ENCODE measurements around the gene TBC1D5. TPM values are rescaled to one million over a fixed set of nuclear protein-coding genes. Genes with fewer than 3 reads are reported as not detected.
A peak's percentile ranks its signal among the peaks of the same experiment; 100 is the strongest.

Gene TBC1D5
- total RNA-seq, 1 donor from 2014 or later, result 75.6 TPM

- Histone ChIP-seq H3K27ac (no peak overlapping the region), H3K36me3 (peaks cover 22% of the 10 kb centered on the region), H3K4me1 (no peaks in the 10 kb centered on the region), H3K27me3 (ENCODE audit: low read depth) (no peaks in the 10 kb centered on the region), H3K4me3 (no peak overlapping the region), H3K9me3 (no peaks in the 10 kb centered on the region)
- DNase-seq (no peak), ATAC-seq (no peak)
- no peak for TF ChIP-seq CTCF (IDR thresholded peaks at IDR 0.05)
- intact Hi-C loops (cut with DNase I), result no loop called here
Observed at GRCh38 chr3:17182166-17182565, 560.3 kb downstream of the TBC1D5 start.

- peaks cover 22% of the 10 kb centered on the region for H3K36me3 ChIP-seq
- DNase-seq (no peak), ATAC-seq (no peak)
- no peak for TF ChIP-seq CTCF (IDR thresholded peaks at IDR 0.05)
- no peaks in the 10 kb centered on the region for H3K9me3 ChIP-seq
- no peaks in the 10 kb centered on the region for H3K27me3 ChIP-seq (ENCODE audit: low read depth)
- H3K4me1 ChIP-seq, result no peaks in the 10 kb centered on the region
- H3K4me3 ChIP-seq, result no peak overlapping the region
- intact Hi-C loops (cut with DNase I), result no loop called here
- H3K27ac ChIP-seq, result no peak overlapping the region
Observed at GRCh38 chr3:17181413-17181907, 561.0 kb downstream of the TBC1D5 start.

GRCh38 chr3:17179381-17180205 lies 562.8 kb downstream of the TBC1D5 start:
- H3K27ac ChIP-seq, result no peak overlapping the region
- peaks cover 17% of the 10 kb centered on the region for H3K36me3 ChIP-seq
- H3K9me3 ChIP-seq, result no peaks in the 10 kb centered on the region
- intact Hi-C loops (cut with DNase I), result no loop called here
- no peaks in the 10 kb centered on the region for H3K27me3 ChIP-seq (ENCODE audit: low read depth)
- DNase-seq (no peak), ATAC-seq (peak in 1 of 2 donors; percentile 32)
- no peak for TF ChIP-seq CTCF (IDR thresholded peaks at IDR 0.05)
- H3K4me3 ChIP-seq, result no peak overlapping the region
- no peaks in the 10 kb centered on the region for H3K4me1 ChIP-seq

GRCh38 chr3:17176757-17177156 lies 565.7 kb downstream of the TBC1D5 start:
- no peak for ATAC-seq
- no peak for DNase-seq
- no peak overlapping the region for H3K4me3 ChIP-seq
- H3K27me3 ChIP-seq (ENCODE audit: low read depth), result no peaks in the 10 kb centered on the region
- H3K9me3 ChIP-seq, result no peaks in the 10 kb centered on the region
- TF ChIP-seq CTCF (IDR thresholded peaks at IDR 0.05), result no peak
- H3K4me1 ChIP-seq, result no peaks in the 10 kb centered on the region
- H3K27ac ChIP-seq, result no peak overlapping the region
- H3K36me3 ChIP-seq, result no peaks in the 10 kb centered on the region
- intact Hi-C loops (cut with DNase I), result no loop called here

- no peaks in the 10 kb centered on the region for H3K27me3 ChIP-seq (ENCODE audit: low read depth)
- no peak overlapping the region for H3K4me3 ChIP-seq
- no peak for ATAC-seq
- no peaks in the 10 kb centered on the region for H3K4me1 ChIP-seq
- intact Hi-C loops (cut with DNase I), result no loop called here
- no peak for DNase-seq
- no peak overlapping the region for H3K27ac ChIP-seq
- H3K9me3 ChIP-seq, result no peaks in the 10 kb centered on the region
- H3K36me3 ChIP-seq, result no peaks in the 10 kb centered on the region
- TF ChIP-seq CTCF (IDR thresholded peaks at IDR 0.05), result no peak
Observed at GRCh38 chr3:17175187-17175807, 567.1 kb downstream of the TBC1D5 start.
